Esophagus squamous epithelium (tissue), 5 donors: ENCODE measurements around the gene VKORC1L1. TPM values are rescaled to one million over a fixed set of nuclear protein-coding genes. Genes with fewer than 3 reads are reported as not detected.

Experiments
- DNase-seq: peaks from one replicate; lab custom pipeline; 2025; lab: John Stamatoyannopoulos, UW
- H3K27ac ChIP-seq, 4 donors: fragments of 200-600 bp; sonication (generic); one replicate each; pipeline ENCODE4 v1.5.1; 2016 to 2019; ENCODE audit warnings: mild to moderate bottlenecking in 1 of 4
- H3K27me3 ChIP-seq, 4 donors: fragments of 200-600 bp; sonication (generic); 1 replicate in 3 of 4; 2 replicates in 1 of 4; pipeline versions ENCODE4 v1.5.1 to v1.6.0; 2017 to 2021; ENCODE audit warnings: antibody characterized with exemption in 1 of 4
- H3K36me3 ChIP-seq, 3 donors: fragments of 200-600 bp; sonication (generic); one replicate each; pipeline ENCODE4 v1.5.1; 2016 to 2019
- H3K4me1 ChIP-seq, 3 donors: fragments of 200-600 bp; sonication (generic); one replicate each; pipeline ENCODE4 v1.5.1; 2017 to 2019
- H3K4me3 ChIP-seq, 4 donors: fragments of 200-600 bp; sonication (generic); 1 replicate in 3 of 4; 2 replicates in 1 of 4; pipeline ENCODE4 v1.5.1; 2016 to 2019; ENCODE audit warnings: mild to moderate bottlenecking in 2 of 4, moderate library complexity in 1 of 4
- H3K9me3 ChIP-seq, 3 donors: fragments of 200-600 bp; sonication (generic); one replicate each; pipeline ENCODE4 v1.5.1; 2016 to 2019
- CTCF ChIP-seq, 6 experiments: fragments of 450-650 bp in 4 of 6; fragments of 200-600 bp in 2 of 6; sonication (generic) in 2 of 6; IDR thresholded peaks; one replicate each; pipeline ENCODE4 v1.5.1; 2016 to 2019; ENCODE audit warnings: antibody characterized with exemption in 6 of 6, mild to moderate bottlenecking in 4 of 6, moderate library complexity in 4 of 6
- POLR2A ChIP-seq, 4 donors: fragments of 450-650 bp; IDR thresholded peaks; one replicate each; pipeline ENCODE4 v1.6.1; 2017; ENCODE audit warnings: antibody characterized with exemption in 4 of 4, mild to moderate bottlenecking in 4 of 4, moderate library complexity in 3 of 4
- WGBS, 2 donors: methylation state at CpG; one replicate each; pipeline ENCODE4 v1.1.5; 2018; 5-methylcytosine and 5-hydroxymethylcytosine counted together
- intact Hi-C: fragments of 100-400 bp; cut with DNase I; formaldehyde crosslinking; loops from one replicate; pipeline ENCODE4 v1.15.0; 2022
- total RNA-seq, 4 donors: library from RNA; depleted of rRNA; stranded (reverse); fragments of >200 nt; gene quantifications; one replicate each; pipeline ENCODE4 v1.1.0, GENCODE V29; 2016
- donor health status: DM: yes; HTN: yes; CAD: no.

VKORC1L1 gene
- total RNA-seq, 4 donors from 2014 or later, result 7.2 to 18.5 (median 11.2) TPM

- intact Hi-C loops, result no loop called here
- 95 to 97% methylated on average over 12 to 15 of the region's 18 CpGs for WGBS, 2 donors
- Histone ChIP-seq H3K36me3 (peaks cover 0 to 58% (median 12%) of the 10 kb centered on the region in 3 donors), H3K27ac (no peak overlapping the region), H3K27me3 (no peaks in the 10 kb centered on the region), H3K4me3 (no peak overlapping the region), H3K4me1 (peaks cover 13 to 28% (median 18%) of the 10 kb centered on the region in 3 donors), H3K9me3 (no peaks in the 10 kb centered on the region)
- DNase-seq, result no peak
- no peak for TF ChIP-seq POLR2A (IDR thresholded peaks at IDR 0.05)
- TF ChIP-seq CTCF (IDR thresholded peaks at IDR 0.05), result no peak
Measured at GRCh38 chr7:65978891-65979582, 106.2 kb downstream of the VKORC1L1 start.

GRCh38 chr7:65979583-65980477 lies 107.0 kb downstream of the VKORC1L1 start:
- Histone ChIP-seq H3K4me3 (peak overlapping the region in 1 of 4 donors; percentile 85), H3K4me1 (peaks cover 13 to 28% (median 18%) of the 10 kb centered on the region in 3 donors), H3K27ac (peak overlapping the region; percentile 47 to 95 (median 88)), H3K36me3 (peaks cover 0 to 50% (median 6%) of the 10 kb centered on the region in 3 donors), H3K9me3 (no peaks in the 10 kb centered on the region), H3K27me3 (no peaks in the 10 kb centered on the region)
- intact Hi-C loops, result no loop called here
- 86 to 100% methylated on average over 2 to 10 of the region's 29 CpGs for WGBS, 2 donors
- DNase-seq, result no peak
- TF ChIP-seq POLR2A (IDR thresholded peaks at IDR 0.05), result no peak
- TF ChIP-seq CTCF (IDR thresholded peaks at IDR 0.05), result no peak

- no peak for TF ChIP-seq CTCF (IDR thresholded peaks at IDR 0.05)
- peak overlapping the region; percentile 73 to 96 (median 90) for H3K4me3 ChIP-seq
- H3K27me3 ChIP-seq, result no peaks in the 10 kb centered on the region
- 10 to 17% methylated on average over 7 to 9 of the region's 11 CpGs for WGBS, 2 donors
- H3K36me3 ChIP-seq, result peaks cover 0 to 42% (median 0%) of the 10 kb centered on the region in 3 donors
- H3K4me1 ChIP-seq, result peaks cover 13 to 28% (median 18%) of the 10 kb centered on the region in 3 donors
- intact Hi-C loops, result no loop called here
- peak overlapping the region; percentile 47 to 95 (median 88) for H3K27ac ChIP-seq
- DNase-seq, result peak; percentile 21
- H3K9me3 ChIP-seq, result no peaks in the 10 kb centered on the region
Measured at GRCh38 chr7:65980478-65981250, 107.8 kb downstream of the VKORC1L1 start.

GRCh38 chr7:65981965-65982792 lies 109.3 kb downstream of the VKORC1L1 start, which contains the start of gene GUSB:
Gene GUSB (minus strand): TSS chr7:65982213. CDS start chr7:65982183, 30 bp downstream.
- peaks cover 0 to 27% (median 0%) of the 10 kb centered on the region in 3 donors for H3K36me3 ChIP-seq
- H3K4me3 ChIP-seq, result peak within 1 kb of the TSS; percentile 73 to 96 (median 90)
- peak within 1 kb of the TSS; percentile 83 to 95 (median 92) for H3K27ac ChIP-seq
- TF ChIP-seq CTCF (IDR thresholded peaks at IDR 0.05), result no peak
- peak in 3 of 4 donors; percentile 55 to 86 (median 84) for TF ChIP-seq POLR2A (IDR thresholded peaks at IDR 0.05)
- H3K4me1 ChIP-seq, result peaks cover 13 to 28% (median 18%) of the 10 kb centered on the region in 3 donors
- intact Hi-C loops, result no loop called here
- H3K27me3 ChIP-seq, result no peaks in the 10 kb centered on the region
- H3K9me3 ChIP-seq, result no peaks in the 10 kb centered on the region
- DNase-seq, result peak; percentile 57
- WGBS, 2 donors, result 20 to 28% methylated on average over 3 to 8 of the region's 62 CpGs
